ENCODE measurements around the gene BEND3. TPM values are rescaled to one million over a fixed set of nuclear protein-coding genes. Genes with fewer than 3 reads are reported as not detected.

BEND3 gene
- total and polyA plus RNA-seq, 10 of the 15 experiments (the other 5 are each of a cell fraction or from before 2014, with no cell fraction given) = 1.1 to 9.0 (median 3.6) TPM

GRCh38 chr6:107114213-107114925, 946 bp downstream of the BEND3 start:
- under 1% methylated on average over 41 of the region's 116 CpGs for WGBS (ENCODE audit: insufficient coverage, insufficient replicate concordance, low lambda C conversion rate, missing lambda C conversion rate)
- no peaks in the 10 kb centered on the region for H3K9me3 ChIP-seq (replicated peaks; ENCODE audit: control insufficient read depth, insufficient read depth, low read length)
- in situ Hi-C loops (cut with MboI) = no loop called here
- ATAC-seq (peak; percentile 88), FAIRE-seq (peak; percentile 80), DNase-seq (ENCODE audit: low read depth, low spot score) (no peak)
- H3K9ac ChIP-seq (ENCODE audit: control insufficient read depth, insufficient read depth, low read length) = peak overlapping the region; percentile 46; the same call in 1 of the 2 replicates
- ChIA-PET RAD21 (ENCODE audit: unreplicated experiment) (interaction anchor here (0.7 to 1.4 kb wide), 9 partner anchors 11 to 345 kb away, joined by 3 to 9 read pairs (median 3); partner anchors contain the start of genes MTRES1 and PDSS2), SMC1A (ENCODE audit: uncharacterized antibody, unreplicated experiment) (interaction anchor here (0.6 to 1.6 kb wide), 8 partner anchors 11 to 545 kb away, joined by 3 to 10 read pairs (median 4); partner anchors contain the start of gene MTRES1), CTCF (interaction anchor here (0.6 to 2.0 kb wide), 22 partner anchors 11 to 1022 kb away, joined by 3 to 23 read pairs (median 4); partner anchors contain the start of gene MTRES1), POLR2A (interaction anchor here (0.6 to 1.1 kb wide), 2 partner anchors 556 to 708 kb away, joined by 3 to 8 read pairs; no protein-coding TSS in a partner anchor)
- no peaks in the 10 kb centered on the region for H3K79me2 ChIP-seq (ENCODE audit: control insufficient read depth, insufficient read depth, low read length)
- H3K4me1 ChIP-seq (ENCODE audit: control insufficient read depth, insufficient read depth, low read length) = peaks cover 12% of the 10 kb centered on the region
- H3K27me3 ChIP-seq (replicated peaks in 1 of 2; ENCODE audit: control insufficient read depth in 2 of 2, insufficient read depth in 2 of 2, low read length in 1 of 2) = no peaks in the 10 kb centered on the region; a peak in 1 of 4 replicates
- BruUV-seq (replicated peaks) = no TSS peak
- H2AFZ ChIP-seq (ENCODE audit: control insufficient read depth, low read depth, low read length) = peak overlapping the region; percentile 85
- H4K20me1 ChIP-seq (ENCODE audit: control insufficient read depth, insufficient read depth) = no peaks in the 10 kb centered on the region
- no peak overlapping the region; the same call in 1 of the 2 replicates for H3K27ac ChIP-seq (ENCODE audit: control insufficient read depth, insufficient read depth)
- H3K4me3 ChIP-seq = peak overlapping the region; percentile 57; the same call in 1 of the 2 replicates
- intact Hi-C loops (cut with micrococcal nuclease; ENCODE audit: unreplicated experiment) = loop anchor here (1.0 to 10.0 kb wide), 4 partner anchors 38 to 540 kb away; partner anchors contain the start of gene MTRES1
- H3K4me2 ChIP-seq (ENCODE audit: control insufficient read depth, insufficient read depth) = peak overlapping the region; percentile 88
- no peaks in the 10 kb centered on the region for H3K36me3 ChIP-seq (ENCODE audit: control insufficient read depth in 2 of 2, insufficient read depth in 2 of 2, low read length in 1 of 2)
- no peak for TF ChIP-seq STAT1 (conservative IDR thresholded peaks at IDR 0.05)
- TF ChIP-seq, protein P1, sequence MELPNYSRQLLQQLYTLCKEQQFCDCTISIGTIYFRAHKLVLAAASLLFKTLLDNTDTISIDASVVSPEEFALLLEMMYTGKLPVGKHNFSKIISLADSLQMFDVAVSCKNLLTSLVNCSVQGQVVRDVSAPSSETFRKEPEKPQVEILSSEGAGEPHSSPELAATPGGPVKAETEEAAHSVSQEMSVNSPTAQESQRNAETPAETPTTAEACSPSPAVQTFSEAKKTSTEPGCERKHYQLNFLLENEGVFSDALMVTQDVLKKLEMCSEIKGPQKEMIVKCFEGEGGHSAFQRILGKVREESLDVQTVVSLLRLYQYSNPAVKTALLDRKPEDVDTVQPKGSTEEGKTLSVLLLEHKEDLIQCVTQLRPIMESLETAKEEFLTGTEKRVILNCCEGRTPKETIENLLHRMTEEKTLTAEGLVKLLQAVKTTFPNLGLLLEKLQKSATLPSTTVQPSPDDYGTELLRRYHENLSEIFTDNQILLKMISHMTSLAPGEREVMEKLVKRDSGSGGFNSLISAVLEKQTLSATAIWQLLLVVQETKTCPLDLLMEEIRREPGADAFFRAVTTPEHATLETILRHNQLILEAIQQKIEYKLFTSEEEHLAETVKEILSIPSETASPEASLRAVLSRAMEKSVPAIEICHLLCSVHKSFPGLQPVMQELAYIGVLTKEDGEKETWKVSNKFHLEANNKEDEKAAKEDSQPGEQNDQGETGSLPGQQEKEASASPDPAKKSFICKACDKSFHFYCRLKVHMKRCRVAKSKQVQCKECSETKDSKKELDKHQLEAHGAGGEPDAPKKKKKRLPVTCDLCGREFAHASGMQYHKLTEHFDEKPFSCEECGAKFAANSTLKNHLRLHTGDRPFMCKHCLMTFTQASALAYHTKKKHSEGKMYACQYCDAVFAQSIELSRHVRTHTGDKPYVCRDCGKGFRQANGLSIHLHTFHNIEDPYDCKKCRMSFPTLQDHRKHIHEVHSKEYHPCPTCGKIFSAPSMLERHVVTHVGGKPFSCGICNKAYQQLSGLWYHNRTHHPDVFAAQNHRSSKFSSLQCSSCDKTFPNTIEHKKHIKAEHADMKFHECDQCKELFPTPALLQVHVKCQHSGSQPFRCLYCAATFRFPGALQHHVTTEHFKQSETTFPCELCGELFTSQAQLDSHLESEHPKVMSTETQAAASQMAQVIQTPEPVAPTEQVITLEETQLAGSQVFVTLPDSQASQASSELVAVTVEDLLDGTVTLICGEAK (IDR thresholded peaks at IDR 0.05; ENCODE audit: borderline replicate concordance) = no peak
- TF ChIP-seq SUPT20H (IDR thresholded peaks at IDR 0.05; ENCODE audit: borderline replicate concordance, control insufficient read depth, low read depth, low read length) = no peak
- TF ChIP-seq MYC (IDR thresholded peaks at IDR 0.05; ENCODE audit: insufficient read depth, insufficient read length, insufficient replicate concordance, low read length, severe bottlenecking) = no peak
- peak; percentile 60 for TF ChIP-seq RAD21 (IDR thresholded peaks at IDR 0.05; ENCODE audit: insufficient read depth, low read depth, low read length)
- TF ChIP-seq CBFB (IDR thresholded peaks at IDR 0.05; ENCODE audit: low read depth) = no peak
- TF ChIP-seq SP1 (IDR thresholded peaks at IDR 0.05; ENCODE audit: low read depth, low read length) = no peak
- no peak for TF ChIP-seq ZNF274 (IDR thresholded peaks at IDR 0.05; ENCODE audit: insufficient read depth, insufficient read length)
- TF ChIP-seq IKZF2 (IDR thresholded peaks at IDR 0.05) = no peak
- no peak for TF ChIP-seq NR2C1 (IDR thresholded peaks at IDR 0.05)
- TF ChIP-seq, protein P2, sequence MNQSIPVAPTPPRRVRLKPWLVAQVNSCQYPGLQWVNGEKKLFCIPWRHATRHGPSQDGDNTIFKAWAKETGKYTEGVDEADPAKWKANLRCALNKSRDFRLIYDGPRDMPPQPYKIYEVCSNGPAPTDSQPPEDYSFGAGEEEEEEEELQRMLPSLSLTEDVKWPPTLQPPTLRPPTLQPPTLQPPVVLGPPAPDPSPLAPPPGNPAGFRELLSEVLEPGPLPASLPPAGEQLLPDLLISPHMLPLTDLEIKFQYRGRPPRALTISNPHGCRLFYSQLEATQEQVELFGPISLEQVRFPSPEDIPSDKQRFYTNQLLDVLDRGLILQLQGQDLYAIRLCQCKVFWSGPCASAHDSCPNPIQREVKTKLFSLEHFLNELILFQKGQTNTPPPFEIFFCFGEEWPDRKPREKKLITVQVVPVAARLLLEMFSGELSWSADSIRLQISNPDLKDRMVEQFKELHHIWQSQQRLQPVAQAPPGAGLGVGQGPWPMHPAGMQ (IDR thresholded peaks at IDR 0.05; ENCODE audit: borderline replicate concordance) = no peak
- TF ChIP-seq CHD4 (IDR thresholded peaks at IDR 0.05) = no peak
- no peak for TF ChIP-seq SMAD1 (IDR thresholded peaks at IDR 0.05; ENCODE audit: low read depth, partially characterized antibody)
- TF ChIP-seq CEBPZ (IDR thresholded peaks at IDR 0.05; ENCODE audit: low read depth, low read length) = no peak

Data from GM12878 (cell line).